HG02870 (cell line): Measurements from ENCODE around the gene MAGI1.
"Not testable (repeated sequence)": the region's sequence is repeated elsewhere in the genome, so short reads cannot be mapped to it uniquely, and the experiment has no call there.

Experiments
- ATAC-seq: cut with Tn5 transposase; IDR thresholded peaks from one replicate; pipeline ENCODE4 v1.9.1; 2021; ENCODE audit warnings: mild to moderate bottlenecking, moderate library complexity; ENCODE audit not compliant: unreplicated experiment

Gene MAGI1

GRCh38 chr3:65607965-65608460 is 430.7 kb downstream of the MAGI1 start:
- ATAC-seq, result not testable (repeated sequence)

GRCh38 chr3:65607101-65607500 is 431.6 kb downstream of the MAGI1 start:
- no peak for ATAC-seq

- no peak for ATAC-seq
Measured at GRCh38 chr3:65605876-65606432, 432.8 kb downstream of the MAGI1 start.

DNA sequence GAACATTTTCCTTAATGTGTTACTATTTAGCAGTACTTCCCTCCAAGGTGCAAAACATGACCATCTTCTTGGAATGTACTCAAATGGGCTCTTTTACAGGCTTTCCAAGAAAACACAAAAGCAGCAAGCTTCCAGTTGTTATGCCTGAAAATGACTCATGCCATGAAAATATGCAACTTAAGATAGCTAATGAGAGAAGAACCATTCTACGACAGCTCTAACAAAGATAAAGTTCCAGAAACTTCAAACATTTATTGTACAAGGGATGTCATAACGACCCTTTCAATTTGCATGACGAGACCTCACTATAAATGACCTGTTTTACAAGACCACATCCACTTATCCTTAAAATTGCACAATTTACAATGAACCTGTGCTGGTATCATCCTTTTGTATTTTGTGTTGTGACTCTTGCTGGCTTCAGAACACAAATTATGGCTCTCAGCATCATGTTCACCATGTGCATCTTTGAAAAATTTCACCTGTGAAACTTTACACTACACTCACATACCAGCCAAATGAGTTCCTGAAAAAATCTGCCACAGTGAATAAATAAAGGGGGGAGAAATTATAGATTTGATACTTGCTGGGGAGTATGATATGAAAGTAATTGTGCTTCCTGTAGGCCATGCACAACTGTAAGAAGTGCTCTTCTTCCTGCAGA is 433.7 kb downstream of the MAGI1 start:
- ATAC-seq, result no peak

- ATAC-seq, result no peak
Measured at GRCh38 chr3:65603631-65604030, 435.1 kb downstream of the MAGI1 start.

- ATAC-seq, result no peak
Measured at GRCh38 chr3:65600888-65601287, 437.8 kb downstream of the MAGI1 start.

DNA sequence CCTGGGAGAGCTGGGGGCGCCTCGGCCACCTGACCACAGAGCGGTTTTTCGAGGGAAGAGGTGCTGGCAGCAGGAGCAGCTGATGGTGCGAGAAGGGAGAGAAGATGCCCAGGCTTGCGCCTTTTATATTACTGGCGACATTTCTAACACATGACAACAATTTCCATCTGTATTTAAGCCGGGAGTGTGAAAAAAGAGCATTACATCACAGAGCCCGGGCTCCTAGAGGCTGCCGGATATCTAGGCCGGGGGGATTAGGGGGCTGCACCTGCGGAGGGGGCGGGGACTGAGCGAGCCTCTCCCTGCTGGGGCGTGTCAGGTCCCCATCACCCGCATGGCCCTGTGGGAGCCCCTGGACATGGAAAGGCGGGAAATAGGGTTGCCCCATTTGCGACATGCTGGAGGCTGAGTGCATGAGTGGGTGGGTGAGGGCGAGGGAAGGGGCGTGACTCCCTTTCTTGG is 440.7 kb downstream of the MAGI1 start:
- ATAC-seq, result no peak

GRCh38 chr3:65597226-65597951 is 441.3 kb downstream of the MAGI1 start:
- no peak for ATAC-seq

DNA sequence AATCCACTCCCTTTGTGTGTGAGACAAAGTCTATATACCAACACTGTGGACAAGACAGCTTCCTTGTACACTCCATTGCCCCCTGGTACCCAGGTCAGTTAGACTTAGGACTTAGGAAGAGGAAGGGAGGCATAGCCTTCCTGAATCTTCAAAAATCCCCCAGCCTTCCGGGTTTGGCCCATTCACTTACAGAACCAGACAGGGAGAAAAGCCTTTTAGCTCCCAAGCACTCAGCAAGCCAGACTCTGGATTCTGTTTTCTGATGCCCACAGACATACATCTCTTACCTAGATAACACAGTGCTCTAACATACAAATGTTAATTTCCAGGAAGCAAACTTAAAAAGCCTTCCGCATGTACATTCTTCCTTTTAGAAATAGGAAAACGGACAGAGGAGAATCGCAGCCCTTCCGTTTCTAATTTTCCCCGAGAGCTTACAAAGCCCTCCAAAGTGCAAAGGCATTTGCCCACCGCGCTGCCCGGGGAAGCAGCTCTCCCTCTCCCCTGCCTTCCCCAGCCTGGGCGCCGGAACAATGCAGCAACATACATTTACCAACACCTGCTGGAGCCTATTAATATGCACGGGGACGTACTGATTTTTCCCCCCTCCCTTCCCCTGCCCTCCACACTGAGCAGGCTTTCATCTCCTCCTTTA is 442.0 kb downstream of the MAGI1 start:
- ATAC-seq, result no peak

DNA sequence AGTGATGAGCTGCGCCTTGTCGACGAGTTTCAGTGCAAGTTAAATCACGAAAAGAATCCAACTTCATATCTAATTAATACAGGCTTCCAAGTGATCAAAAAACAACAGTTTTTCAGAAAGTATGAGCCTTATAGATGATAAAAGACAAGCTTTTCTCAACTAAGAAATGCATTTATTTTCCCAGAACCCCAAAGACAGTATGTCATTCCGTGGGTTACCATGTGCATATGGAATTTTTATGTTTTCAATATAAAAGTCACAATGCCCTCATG is 442.8 kb downstream of the MAGI1 start:
- no peak for ATAC-seq

- ATAC-seq, result no peak
Measured at GRCh38 chr3:65595222-65596028, 443.3 kb downstream of the MAGI1 start.

DNA sequence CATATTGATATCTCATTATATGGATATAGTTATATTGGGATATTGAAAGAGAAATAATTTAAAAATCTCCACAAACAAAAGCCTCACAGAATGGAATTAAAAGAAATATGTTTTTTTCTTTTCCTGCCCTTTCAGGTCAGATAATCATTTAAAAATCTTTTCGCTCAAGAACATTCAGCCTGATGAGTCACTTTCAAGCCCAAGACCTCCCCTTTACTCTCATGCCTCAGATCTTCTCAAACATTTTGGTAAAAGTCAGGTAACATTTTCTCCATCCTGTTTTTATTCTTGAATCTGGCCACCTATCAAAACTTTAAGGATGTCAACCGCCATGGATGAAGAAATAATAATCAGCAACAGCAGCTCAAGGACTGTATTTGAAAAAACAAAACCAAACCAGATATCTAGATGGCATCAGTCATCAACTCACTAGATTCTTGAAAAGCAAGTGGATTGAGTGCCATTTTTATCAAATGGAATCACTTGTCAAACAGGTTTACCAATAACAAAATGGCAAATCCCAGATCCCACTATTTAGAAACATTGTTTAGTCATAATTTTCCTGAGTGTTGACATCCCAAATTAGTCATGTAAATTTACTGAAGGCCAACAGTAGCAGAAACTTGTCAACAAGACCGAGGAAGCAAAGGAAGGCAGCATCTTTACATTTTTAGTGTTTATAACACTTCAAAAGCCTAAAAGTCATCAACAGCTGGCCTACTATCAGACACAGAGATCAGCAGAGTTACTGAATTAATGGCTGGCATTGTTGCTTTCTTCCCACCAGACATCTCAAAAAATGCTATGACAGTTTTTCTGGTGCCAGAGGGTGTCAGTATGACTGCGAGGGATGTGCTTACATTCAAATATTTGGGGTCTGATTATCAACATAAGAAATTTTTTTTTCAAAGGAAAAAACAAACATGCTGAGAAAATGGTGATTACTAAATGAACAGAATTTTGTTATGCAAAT is 444.7 kb downstream of the MAGI1 start:
- no peak for ATAC-seq

- no peak for ATAC-seq
Measured at GRCh38 chr3:65591313-65591712, 447.4 kb downstream of the MAGI1 start.

DNA sequence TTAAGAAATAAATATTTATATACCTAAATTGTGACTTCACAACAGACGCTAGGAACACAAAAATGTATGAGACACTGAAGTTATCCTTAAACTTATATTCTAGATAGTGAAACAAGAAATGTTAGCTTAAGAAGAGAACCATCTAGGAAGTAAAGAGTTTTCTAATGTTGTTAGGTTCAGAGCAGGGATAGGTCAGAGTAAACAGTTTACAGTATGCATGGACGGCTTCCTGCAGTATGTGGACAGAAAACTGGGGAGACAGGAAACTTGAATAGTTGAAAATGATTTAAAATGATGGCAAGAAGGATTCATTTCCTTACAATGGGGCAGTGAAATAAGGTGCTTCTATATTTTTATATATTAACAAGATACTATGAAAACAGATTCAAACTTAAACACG is 449.8 kb downstream of the MAGI1 start:
- no peak for ATAC-seq

DNA sequence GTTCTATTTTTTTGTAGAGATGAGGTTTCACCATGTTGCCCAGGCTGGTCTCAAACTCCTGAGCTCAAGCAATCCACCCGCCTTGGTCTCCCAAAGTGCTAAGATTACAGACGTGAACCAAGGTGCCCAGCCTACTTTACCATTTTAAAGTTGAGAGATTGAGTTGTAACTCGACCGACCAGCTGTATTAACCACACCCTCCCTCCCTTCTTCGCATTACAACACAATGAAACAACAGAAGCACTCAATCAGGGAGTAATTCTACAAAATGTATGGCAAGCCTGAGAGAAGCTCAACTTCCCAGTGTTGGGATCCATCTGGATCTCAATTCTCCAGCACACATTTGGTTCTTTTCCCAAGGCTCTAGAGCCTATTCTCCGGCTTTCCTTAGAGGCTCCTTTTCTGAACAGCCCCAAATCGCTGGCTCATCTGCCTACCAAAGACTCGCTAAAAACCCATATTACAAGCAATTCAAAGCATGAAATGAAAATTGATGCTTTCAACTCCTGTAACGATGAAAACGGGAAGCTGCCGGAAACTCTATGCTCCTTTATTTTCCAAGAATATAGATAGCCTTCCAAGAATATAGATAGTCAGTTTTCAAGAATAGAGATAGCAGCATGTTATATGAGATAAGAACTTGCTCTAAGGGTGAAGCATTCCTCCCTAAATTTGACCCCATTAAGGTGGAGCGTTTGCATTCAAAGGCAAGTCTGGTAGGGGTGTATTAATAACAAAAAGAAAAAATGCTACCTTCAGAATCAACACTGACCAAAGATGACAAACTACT is 450.9 kb downstream of the MAGI1 start:
- no peak for ATAC-seq

DNA sequence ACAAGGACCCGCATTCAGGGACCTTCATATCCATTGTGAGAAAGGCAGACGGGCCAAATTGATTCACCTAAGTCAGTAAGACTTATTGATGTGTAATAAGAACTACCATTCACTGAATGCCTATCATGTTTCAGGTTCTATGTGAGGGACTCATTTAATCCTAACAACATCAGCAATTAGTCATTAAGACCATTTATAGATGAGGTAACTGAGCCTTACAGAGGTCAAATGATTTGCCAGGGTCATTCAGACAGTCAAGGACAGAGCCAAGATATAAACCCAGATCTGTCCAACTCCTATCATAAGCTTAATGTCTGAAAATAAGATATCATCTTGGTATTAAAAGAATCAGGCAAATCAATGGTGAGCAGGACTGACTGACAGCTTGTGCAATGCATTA is 453.8 kb downstream of the MAGI1 start:
- ATAC-seq, result no peak

DNA sequence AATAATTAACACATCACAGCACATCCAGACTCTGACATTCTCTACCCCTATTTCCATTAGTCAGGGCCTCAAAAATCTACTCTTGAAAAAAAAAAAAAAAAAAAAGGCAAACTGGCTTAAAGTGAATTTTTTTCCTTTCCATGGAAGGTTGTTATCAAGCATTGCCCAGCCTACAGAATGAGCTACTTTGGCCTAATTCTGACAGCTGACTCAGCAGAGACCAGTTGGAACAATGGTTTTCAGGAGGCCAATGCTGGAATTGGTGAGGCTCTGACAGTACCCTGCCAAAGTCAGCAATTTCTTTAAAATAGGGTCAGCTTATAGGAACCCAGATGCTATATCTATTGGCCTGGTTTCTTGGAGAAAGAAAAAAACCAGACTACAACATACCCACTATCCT is 454.7 kb downstream of the MAGI1 start:
- no peak for ATAC-seq

DNA sequence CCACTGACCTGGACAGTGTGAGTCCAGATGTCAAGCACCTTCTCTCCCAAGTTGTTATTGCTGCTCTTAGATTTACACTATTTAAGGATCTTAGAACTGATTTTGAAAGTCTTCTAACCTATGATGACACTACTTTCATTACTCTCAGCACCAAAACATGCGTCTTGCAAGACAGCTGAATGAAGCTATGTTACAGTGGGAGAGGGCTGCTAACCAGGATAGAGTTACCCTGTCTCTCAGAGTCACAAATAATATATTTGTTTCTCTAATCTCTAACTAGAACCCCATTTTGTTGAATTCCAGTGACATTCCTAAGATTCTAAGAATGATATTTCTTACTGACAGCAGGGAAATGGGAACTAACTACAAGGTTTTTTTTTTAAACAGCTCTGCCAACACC is 455.5 kb downstream of the MAGI1 start:
- no peak for ATAC-seq
